ENCODE results near the gene UGGT2.
"Not testable (repeated sequence)": the region's sequence is repeated elsewhere in the genome, so short reads cannot be mapped to it uniquely, and the experiment has no call there.

Gene UGGT2

GRCh38 chr13:96046449-96047126, 6.6 kb downstream of the UGGT2 start:
- not testable (repeated sequence) for DNase-seq

DNA sequence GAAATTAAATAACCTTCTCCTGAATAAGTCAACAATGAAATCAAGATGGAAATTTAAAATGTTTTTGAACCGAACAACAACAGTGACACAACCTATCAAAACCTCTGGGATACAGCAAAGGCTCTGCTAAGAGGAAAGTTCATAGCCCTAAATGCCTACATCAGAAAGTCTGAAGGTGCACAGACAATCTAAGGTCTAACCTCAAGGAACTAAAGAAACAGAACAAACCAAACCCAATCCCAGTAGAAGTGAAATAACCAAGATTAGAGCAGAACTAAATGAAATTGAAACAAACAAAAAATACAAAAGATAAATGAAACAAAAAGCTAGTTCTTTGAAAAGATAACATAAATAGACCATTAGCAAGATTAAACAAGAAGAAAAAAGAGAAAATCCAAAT, 9.0 kb downstream of the UGGT2 start:
- DNase-seq = no peak

GRCh38 chr13:96041326-96042110, 11.7 kb downstream of the UGGT2 start:
- DNase-seq = no peak

- DNase-seq = no peak
These were observed 16.7 kb downstream of the UGGT2 start for GRCh38 chr13:96036515-96036914.

DNA sequence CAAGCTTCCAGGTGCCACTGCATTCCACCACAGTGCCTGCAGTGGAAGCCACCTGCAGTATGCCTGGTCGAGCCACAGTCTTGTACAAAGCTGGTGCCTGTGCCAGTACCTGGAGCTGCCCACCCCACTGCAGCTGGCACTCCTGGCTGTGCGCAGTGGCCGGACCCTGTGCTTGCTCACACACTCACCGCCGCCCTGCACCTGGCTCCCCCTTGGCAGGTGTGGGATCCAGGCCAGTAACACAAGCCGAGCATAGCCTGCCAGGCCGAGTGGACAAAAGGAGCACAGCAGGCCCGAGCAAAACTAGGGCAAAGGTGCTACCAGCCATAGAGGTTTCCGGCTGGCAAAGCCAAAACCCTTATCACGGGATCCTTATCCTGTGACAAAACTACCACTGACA, 18.5 kb downstream of the UGGT2 start:
- DNase-seq = no peak

GRCh38 chr13:96033220-96034015, 19.8 kb downstream of the UGGT2 start:
- no peak for DNase-seq

GRCh38 chr13:96032717-96033116, 20.5 kb downstream of the UGGT2 start:
- DNase-seq = no peak

DNA sequence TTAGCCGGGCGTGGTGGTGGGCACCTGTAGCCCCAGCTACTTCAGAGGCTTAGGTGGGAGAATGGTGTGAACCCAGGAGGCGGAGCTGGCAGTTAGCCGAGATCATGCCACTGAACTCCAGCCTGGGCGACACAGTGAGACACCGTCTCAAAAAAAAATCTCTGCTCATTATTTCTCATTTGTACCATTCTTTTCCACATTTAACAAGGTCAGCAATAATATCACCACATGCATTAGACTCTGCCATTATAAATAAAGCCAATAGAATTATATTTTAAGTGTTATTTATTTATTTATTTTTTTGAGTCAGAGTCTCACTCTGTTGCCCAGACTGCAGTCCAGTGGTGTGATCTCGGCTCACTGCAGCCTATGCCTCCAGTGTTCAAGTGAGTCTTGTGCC, 24.2 kb downstream of the UGGT2 start:
- no peak for DNase-seq

GRCh38 chr13:96027496-96027895, 25.7 kb downstream of the UGGT2 start:
- no peak for DNase-seq

GRCh38 chr13:96025283-96025682, 27.9 kb downstream of the UGGT2 start:
- no peak for DNase-seq

DNA sequence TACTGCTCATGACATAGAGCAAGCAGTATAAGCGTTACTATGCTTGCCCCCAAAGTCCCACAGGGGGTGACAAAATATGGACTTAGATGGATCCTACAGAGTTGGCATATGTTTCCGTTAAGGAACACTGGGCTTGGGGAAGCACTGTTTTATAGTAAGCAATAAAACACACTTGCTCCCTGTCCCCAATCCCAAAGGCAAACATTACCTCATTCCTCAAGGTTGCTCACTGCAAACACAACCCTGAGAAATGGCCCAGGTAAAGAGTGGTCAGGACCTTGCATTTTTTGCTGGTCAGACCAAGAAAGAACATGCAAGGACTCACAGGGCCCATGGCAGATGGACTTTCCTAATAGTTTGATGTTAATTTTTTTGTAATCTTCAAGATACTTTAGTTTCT, 32.3 kb downstream of the UGGT2 start:
- DNase-seq = no peak

DNA sequence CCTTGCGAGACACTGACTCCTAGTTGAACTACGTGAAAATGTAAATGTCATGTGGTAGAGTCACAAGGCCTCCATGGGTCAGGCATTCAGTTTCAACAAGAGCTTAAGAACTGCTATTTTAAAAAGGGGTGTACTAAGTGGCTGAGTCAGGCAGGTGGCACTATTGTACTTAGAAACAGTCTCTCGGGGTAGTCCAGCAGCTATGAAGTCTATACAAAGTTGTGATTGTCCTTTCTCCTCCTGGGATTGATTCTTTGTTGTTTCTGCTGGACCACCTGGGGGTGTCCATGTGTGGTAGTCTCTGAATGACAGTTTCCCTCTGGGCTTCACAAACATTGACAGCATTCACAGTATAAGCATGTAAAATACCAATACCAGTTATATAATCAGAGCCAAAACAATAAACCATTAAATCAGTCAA, 33.0 kb downstream of the UGGT2 start:
- DNase-seq = no peak

DNA sequence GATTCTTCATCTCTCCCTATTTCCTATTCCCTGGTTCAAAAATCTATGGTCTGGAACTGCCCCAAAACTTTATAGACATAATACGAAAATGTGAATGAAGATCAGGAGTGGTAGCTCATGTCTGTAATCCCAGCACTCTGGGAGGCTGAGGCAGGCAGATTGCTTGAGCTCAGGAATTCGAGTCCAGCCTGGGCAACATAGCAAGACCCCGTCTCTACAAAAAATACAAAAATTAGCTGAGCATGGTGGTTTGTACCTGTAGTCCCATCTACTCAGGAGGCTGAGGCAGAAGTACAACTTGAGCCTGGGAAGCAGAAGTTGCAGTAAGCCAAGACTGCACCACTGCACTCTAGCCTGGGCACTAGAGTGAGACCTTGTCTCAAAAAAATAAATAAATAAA, 35.1 kb downstream of the UGGT2 start:
- DNase-seq = no peak

DNA sequence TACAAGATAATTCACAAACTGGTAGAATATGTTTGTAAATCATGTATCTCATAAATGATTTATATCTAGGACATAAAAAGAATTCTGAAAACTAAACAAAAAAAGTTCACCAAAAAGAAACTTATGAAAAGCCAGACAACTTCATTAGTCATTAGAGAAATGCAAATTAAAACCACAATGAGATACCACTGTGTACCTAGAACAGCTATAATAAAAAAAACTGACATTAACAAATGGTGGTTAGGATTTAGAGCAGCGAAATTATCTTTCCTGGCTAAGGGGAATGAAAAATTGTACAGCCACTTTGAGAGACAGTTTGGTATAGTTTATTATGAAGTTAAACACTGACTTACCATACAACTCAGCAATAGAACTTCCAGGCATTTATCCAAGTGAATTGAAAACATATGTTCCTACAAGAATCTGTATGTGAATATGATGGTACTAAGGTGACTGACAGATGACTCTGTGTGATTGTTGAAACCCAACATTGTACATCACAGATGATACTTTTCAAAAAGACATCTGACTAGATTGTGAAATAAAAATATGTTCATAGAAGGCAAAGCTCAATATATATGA, 41.8 kb downstream of the UGGT2 start:
- no peak for DNase-seq

GRCh38 chr13:96003304-96003703, 49.9 kb downstream of the UGGT2 start:
- no peak for DNase-seq

- no peak for DNase-seq
These were observed 50.7 kb downstream of the UGGT2 start for GRCh38 chr13:96002322-96003131.

- no peak for DNase-seq
These were observed 53.1 kb downstream of the UGGT2 start for GRCh38 chr13:96000069-96000468.

DNA sequence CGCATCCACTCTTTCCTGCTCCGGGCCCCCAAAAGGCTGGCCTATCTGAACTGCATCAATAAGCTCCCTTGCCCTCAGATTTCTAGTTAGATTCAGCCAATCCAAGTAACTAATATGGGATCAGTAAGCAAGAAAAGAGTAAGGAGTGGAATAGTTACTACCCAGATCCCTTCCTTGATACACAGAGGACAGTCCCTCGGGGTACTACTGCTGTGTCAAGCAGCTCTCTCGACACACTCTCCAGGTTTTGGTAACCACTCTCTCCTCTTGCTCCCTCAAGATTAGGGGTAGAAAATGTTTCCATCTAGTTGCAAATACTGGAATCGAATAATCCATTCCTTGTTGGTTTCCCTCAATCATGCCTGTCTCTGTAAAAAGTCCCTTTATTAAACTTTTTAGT, 65.4 kb downstream of the UGGT2 start:
- DNase-seq = no peak

DNA sequence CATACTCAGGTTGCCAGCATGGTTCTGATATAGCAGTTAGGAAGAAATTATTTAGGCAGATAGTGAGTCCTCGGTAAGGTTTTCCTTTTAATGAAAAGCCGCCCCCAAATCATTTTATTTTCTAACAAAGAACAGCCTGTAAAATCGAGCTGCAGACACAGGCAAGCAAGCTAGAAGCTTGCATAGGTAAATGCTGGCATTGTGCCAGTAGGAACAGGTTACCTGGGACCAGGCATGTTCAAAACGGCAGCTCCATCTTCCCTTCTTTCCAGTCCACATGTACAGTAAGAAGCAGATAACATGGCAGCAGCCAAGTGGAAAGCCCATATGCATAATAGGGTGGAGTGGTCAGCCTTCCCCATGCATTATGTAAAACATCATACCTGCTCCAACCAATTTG, 71.1 kb downstream of the UGGT2 start:
- no peak for DNase-seq

GRCh38 chr13:95972651-95973050, 80.5 kb downstream of the UGGT2 start:
- DNase-seq = not testable (repeated sequence)

DNA sequence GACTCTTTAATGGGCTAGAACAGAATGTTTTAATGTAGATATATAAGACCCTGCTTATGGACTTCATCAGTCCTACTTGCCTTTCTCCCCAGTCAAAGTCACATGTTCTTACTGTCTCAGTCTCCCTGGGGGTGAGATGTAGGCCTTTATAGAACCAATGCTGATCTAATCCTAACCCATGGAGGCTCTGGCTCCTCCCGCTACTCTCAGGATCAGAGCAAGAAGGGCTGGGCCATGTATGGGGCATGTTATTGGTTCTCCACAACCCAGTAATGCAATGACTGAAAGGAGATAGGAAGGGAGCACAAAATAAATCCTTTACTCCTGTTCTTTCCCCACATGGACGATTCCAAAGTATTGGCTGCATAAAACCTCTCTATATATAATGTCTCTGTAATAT, 82.3 kb downstream of the UGGT2 start:
- DNase-seq = no peak

DNA sequence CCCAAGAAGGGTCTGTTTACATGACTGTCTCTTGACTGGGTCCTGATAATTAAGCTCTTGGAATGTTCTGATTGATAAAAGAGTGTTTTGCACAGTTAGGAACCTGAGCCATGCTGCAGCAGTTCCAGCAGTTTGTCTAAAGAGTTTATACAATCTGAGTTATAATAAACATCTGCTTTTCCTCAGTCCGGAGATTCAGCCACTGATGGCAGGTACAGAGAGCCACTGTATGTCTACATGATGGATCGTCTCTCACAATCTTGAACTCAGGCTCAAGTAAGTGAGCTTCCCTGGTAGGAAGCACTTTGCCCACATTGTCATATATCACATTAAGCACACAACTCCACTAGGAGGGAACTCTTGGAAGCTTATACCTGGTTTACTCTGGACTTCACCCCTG, 84.3 kb downstream of the UGGT2 start:
- DNase-seq = no peak

GRCh38 chr13:95957331-95957730, 95.9 kb downstream of the UGGT2 start:
- no peak for DNase-seq

Data from stimulated activated CD4-positive, alpha-beta T cell treated with anti-CD3 and anti-CD28 coated beads, Interleukin-2, amount 100 ng/mL, for 48 hours (primary cell).